Stimulated activated CD8-positive, alpha-beta memory T cell treated with anti-CD3 and anti-CD28 coated beads, Interleukin-4, amount 100 ng/mL, for 24 hours (primary cell): ENCODE data around the gene FOXP3.
"Not testable (repeated sequence)": the region's sequence is repeated elsewhere in the genome, so short reads cannot be mapped to it uniquely, and the experiment has no call there.

Source experiments
- DNase-seq: peaks from one replicate; pipeline ENCODE4 v3.0.0-alpha.2; 2020; ENCODE audit warnings: low read depth

Gene FOXP3

GRCh38 chrX:49264460-49264859 lies at the start of gene FOXP3:
FOXP3 (minus strand) TSS chrX:49264710; CDS start chrX:49258505, 6,205 bp downstream.
- no peak for DNase-seq

- no peak for DNase-seq
Observed at GRCh38 chrX:49312176-49312575, 47.7 kb upstream of the FOXP3 start.

- no peak for DNase-seq
Observed at GRCh38 chrX:49310371-49310770, 45.9 kb upstream of the FOXP3 start.

GRCh38 chrX:49309401-49309981 lies 45.0 kb upstream of the FOXP3 start:
- DNase-seq = no peak

- no peak for DNase-seq
Observed at GRCh38 chrX:49308604-49309269, 44.2 kb upstream of the FOXP3 start.

GRCh38 chrX:49307775-49308174 lies 43.3 kb upstream of the FOXP3 start:
- DNase-seq = not testable (repeated sequence)

GRCh38 chrX:49303346-49303745 lies 38.8 kb upstream of the FOXP3 start, which contains the start of gene GAGE10:
GAGE10 (plus strand) TSS chrX:49303646; CDS start chrX:49304860, 1,214 bp downstream.
- no peak for DNase-seq

GRCh38 chrX:49300703-49301102 lies 36.2 kb upstream of the FOXP3 start:
- DNase-seq = no peak

GRCh38 chrX:49299293-49299692 lies 34.8 kb upstream of the FOXP3 start:
- not testable (repeated sequence) for DNase-seq

GRCh38 chrX:49292400-49293362 lies 28.2 kb upstream of the FOXP3 start:
- no peak for DNase-seq

- DNase-seq = peak; percentile 62
Observed at GRCh38 chrX:49291615-49292337, 27.3 kb upstream of the FOXP3 start.

GRCh38 chrX:49290215-49290614 lies 25.7 kb upstream of the FOXP3 start:
- DNase-seq = no peak

- DNase-seq = no peak
Observed at GRCh38 chrX:49287665-49288064, 23.2 kb upstream of the FOXP3 start.

GRCh38 chrX:49286581-49286980 lies 22.1 kb upstream of the FOXP3 start:
- no peak for DNase-seq

GRCh38 chrX:49286136-49286535 lies 21.6 kb upstream of the FOXP3 start:
- DNase-seq = no peak

GRCh38 chrX:49284212-49284611 lies 19.7 kb upstream of the FOXP3 start:
- no peak for DNase-seq

GRCh38 chrX:49282647-49283011 lies 18.1 kb upstream of the FOXP3 start:
- DNase-seq = no peak

GRCh38 chrX:49278081-49278480 lies 13.6 kb upstream of the FOXP3 start:
- no peak for DNase-seq

- DNase-seq = no peak
Observed at GRCh38 chrX:49277535-49277830, 13.0 kb upstream of the FOXP3 start.

- no peak for DNase-seq
Observed at GRCh38 chrX:49276671-49277534, 12.4 kb upstream of the FOXP3 start.

GRCh38 chrX:49276207-49276606 lies 11.7 kb upstream of the FOXP3 start:
- no peak for DNase-seq
